Measurements from ENCODE around the gene BICD1.

Gene BICD1

GRCh38 chr12:32332446-32332845, 225.8 kb downstream of the BICD1 start:
- no peak for DNase-seq (ENCODE audit: insufficient read length)
- FAIRE-seq = no peak
- TF ChIP-seq POLR2A (IDR thresholded peaks at IDR 0.05; ENCODE audit: low read depth, low read length) (no peak), POLR2AphosphoS5 (IDR thresholded peaks at IDR 0.05; ENCODE audit: low read depth, low read length) (no peak), TAF1 (IDR thresholded peaks at IDR 0.05; ENCODE audit: borderline replicate concordance, low read depth, low read length) (no peak)

- FAIRE-seq (no peak), DNase-seq (ENCODE audit: insufficient read length) (no peak)
- no peak for TF ChIP-seq POLR2A (IDR thresholded peaks at IDR 0.05; ENCODE audit: low read depth, low read length)
- no peak for TF ChIP-seq TAF1 (IDR thresholded peaks at IDR 0.05; ENCODE audit: borderline replicate concordance, low read depth, low read length)
- TF ChIP-seq POLR2AphosphoS5 (IDR thresholded peaks at IDR 0.05; ENCODE audit: low read depth, low read length) = no peak
These were observed 227.7 kb downstream of the BICD1 start for GRCh38 chr12:32334371-32334777.

GRCh38 chr12:32336261-32336660, 229.6 kb downstream of the BICD1 start:
- TF ChIP-seq TAF1 (IDR thresholded peaks at IDR 0.05; ENCODE audit: borderline replicate concordance, low read depth, low read length) = no peak
- TF ChIP-seq POLR2A (IDR thresholded peaks at IDR 0.05; ENCODE audit: low read depth, low read length) = no peak
- TF ChIP-seq POLR2AphosphoS5 (IDR thresholded peaks at IDR 0.05; ENCODE audit: low read depth, low read length) = no peak
- DNase-seq (ENCODE audit: insufficient read length) (no peak), FAIRE-seq (no peak)

- no peak for FAIRE-seq
- no peak for TF ChIP-seq TAF1 (IDR thresholded peaks at IDR 0.05; ENCODE audit: borderline replicate concordance, low read depth, low read length)
- TF ChIP-seq POLR2AphosphoS5 (IDR thresholded peaks at IDR 0.05; ENCODE audit: low read depth, low read length) = no peak
- no peak for TF ChIP-seq POLR2A (IDR thresholded peaks at IDR 0.05; ENCODE audit: low read depth, low read length)
- DNase-seq (ENCODE audit: insufficient read length) = no peak
These were observed 236.8 kb downstream of the BICD1 start for GRCh38 chr12:32343496-32343895.

GRCh38 chr12:32344047-32344446, 237.4 kb downstream of the BICD1 start:
- TF ChIP-seq POLR2A (IDR thresholded peaks at IDR 0.05; ENCODE audit: low read depth, low read length) = no peak
- DNase-seq (ENCODE audit: insufficient read length) = no peak
- FAIRE-seq = no peak

- no peak for TF ChIP-seq POLR2AphosphoS5 (IDR thresholded peaks at IDR 0.05; ENCODE audit: low read depth, low read length)
- no peak for TF ChIP-seq TAF1 (IDR thresholded peaks at IDR 0.05; ENCODE audit: borderline replicate concordance, low read depth, low read length)
- no peak for TF ChIP-seq POLR2A (IDR thresholded peaks at IDR 0.05; ENCODE audit: low read depth, low read length)
- DNase-seq (ENCODE audit: insufficient read length) (no peak), FAIRE-seq (no peak)
These were observed 246.9 kb downstream of the BICD1 start for GRCh38 chr12:32353540-32353939.

- FAIRE-seq = no peak
- no peak for TF ChIP-seq POLR2A (IDR thresholded peaks at IDR 0.05; ENCODE audit: low read depth, low read length)
- TF ChIP-seq POLR2AphosphoS5 (IDR thresholded peaks at IDR 0.05; ENCODE audit: low read depth, low read length) = no peak
- TF ChIP-seq TAF1 (IDR thresholded peaks at IDR 0.05; ENCODE audit: borderline replicate concordance, low read depth, low read length) = no peak
- no peak for DNase-seq (ENCODE audit: insufficient read length)
These were observed 251.1 kb downstream of the BICD1 start for GRCh38 chr12:32357601-32358249.

GRCh38 chr12:32360956-32361355, 254.3 kb downstream of the BICD1 start:
- DNase-seq (ENCODE audit: insufficient read length) (no peak), FAIRE-seq (no peak)
- TF ChIP-seq POLR2A (IDR thresholded peaks at IDR 0.05; ENCODE audit: low read depth, low read length) (no peak), TAF1 (IDR thresholded peaks at IDR 0.05; ENCODE audit: borderline replicate concordance, low read depth, low read length) (no peak), POLR2AphosphoS5 (IDR thresholded peaks at IDR 0.05; ENCODE audit: low read depth, low read length) (no peak)

- DNase-seq (ENCODE audit: insufficient read length) (no peak), FAIRE-seq (no peak)
- TF ChIP-seq POLR2A (IDR thresholded peaks at IDR 0.05; ENCODE audit: low read depth, low read length) (no peak), POLR2AphosphoS5 (IDR thresholded peaks at IDR 0.05; ENCODE audit: low read depth, low read length) (no peak), TAF1 (IDR thresholded peaks at IDR 0.05; ENCODE audit: borderline replicate concordance, low read depth, low read length) (no peak)
These were observed 256.2 kb downstream of the BICD1 start for GRCh38 chr12:32362892-32363291.

GRCh38 chr12:32365473-32366064, 258.9 kb downstream of the BICD1 start:
- DNase-seq (ENCODE audit: insufficient read length) (no peak), FAIRE-seq (peak; percentile 74)
- TF ChIP-seq POLR2AphosphoS5 (IDR thresholded peaks at IDR 0.05; ENCODE audit: low read depth, low read length) = no peak
- TF ChIP-seq TAF1 (IDR thresholded peaks at IDR 0.05; ENCODE audit: borderline replicate concordance, low read depth, low read length) = no peak
- TF ChIP-seq POLR2A (IDR thresholded peaks at IDR 0.05; ENCODE audit: low read depth, low read length) = no peak

- FAIRE-seq (no peak), DNase-seq (ENCODE audit: insufficient read length) (no peak)
- TF ChIP-seq POLR2AphosphoS5 (IDR thresholded peaks at IDR 0.05; ENCODE audit: low read depth, low read length) (no peak), TAF1 (IDR thresholded peaks at IDR 0.05; ENCODE audit: borderline replicate concordance, low read depth, low read length) (no peak), POLR2A (IDR thresholded peaks at IDR 0.05; ENCODE audit: low read depth, low read length) (no peak)
These were observed 260.1 kb downstream of the BICD1 start for GRCh38 chr12:32366714-32367113.

- DNase-seq (ENCODE audit: insufficient read length) (no peak), FAIRE-seq (no peak)
- no peak for TF ChIP-seq POLR2AphosphoS5 (IDR thresholded peaks at IDR 0.05; ENCODE audit: low read depth, low read length)
- no peak for TF ChIP-seq TAF1 (IDR thresholded peaks at IDR 0.05; ENCODE audit: borderline replicate concordance, low read depth, low read length)
These were observed 260.7 kb downstream of the BICD1 start for GRCh38 chr12:32367381-32367780.

Data from GM12892 (cell line).